GM06990 (cell line): ENCODE data around the gene LAMA2.

Experiments
- DNase-seq: peaks from one replicate; pipeline ENCODE4 v3.0.0-alpha.2; 2011; ENCODE audit not compliant: insufficient read length; ENCODE audit errors: extremely low read depth
- H3K27me3 ChIP-seq: replicated peaks from 2 replicates; pipeline ENCODE4 v1.6.0; 2011; ENCODE audit warnings: low read length; ENCODE audit not compliant: control insufficient read depth, insufficient read depth
- H3K36me3 ChIP-seq: 2 replicates; pipeline ENCODE4 v1.5.1; 2011; ENCODE audit warnings: low read length; ENCODE audit not compliant: control insufficient read depth, insufficient read depth
- H3K4me3 ChIP-seq: replicated peaks from 2 replicates; pipeline ENCODE4 v1.5.1; 2011; ENCODE audit warnings: low read depth, mild to moderate bottlenecking, control low read depth, low read length
- TF ChIP-seq, protein P1 (sequence below): IDR thresholded peaks from 2 replicates; pipeline ENCODE4 v1.5.1; 2011; ENCODE audit warnings: low read length, control low read depth, mild to moderate bottlenecking, inconsistent platforms; ENCODE audit not compliant: insufficient read depth, poor library complexity, severe bottlenecking

Gene LAMA2

DNA sequence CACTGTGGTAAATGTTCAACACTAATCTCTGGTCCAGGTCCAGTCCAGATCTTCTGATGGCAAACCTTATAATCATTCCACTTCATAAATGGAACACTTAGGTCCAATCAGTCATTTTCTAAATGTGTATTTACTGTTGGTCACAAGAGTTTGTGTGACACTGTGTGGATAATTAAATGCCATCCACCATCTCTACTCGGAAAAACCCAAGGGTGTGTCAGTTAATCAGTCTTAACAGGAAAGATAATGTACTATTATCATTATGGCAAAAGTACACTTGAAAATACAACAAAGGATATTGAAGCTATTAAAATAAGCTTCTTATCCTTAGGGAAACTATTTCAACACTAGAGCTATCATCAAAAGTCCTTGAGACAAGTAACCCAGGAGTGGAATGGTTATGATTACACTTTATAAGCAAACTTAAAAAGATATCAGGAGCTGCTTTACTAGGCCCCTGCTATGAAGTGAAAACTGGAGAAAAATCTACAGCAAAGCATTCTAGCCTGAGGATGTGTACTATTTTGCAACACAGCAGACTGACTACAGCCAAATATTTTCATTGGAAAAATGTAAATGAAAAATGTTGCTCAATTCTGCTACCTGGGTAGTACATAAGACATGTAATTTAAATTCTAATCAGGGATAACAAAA lies 227.9 kb downstream of the LAMA2 start:
- DNase-seq, result no peak
- Histone ChIP-seq H3K27me3 (no peaks in the 10 kb centered on the region), H3K4me3 (no peak overlapping the region), H3K36me3 (no peaks in the 10 kb centered on the region)
- TF ChIP-seq, protein P1, sequence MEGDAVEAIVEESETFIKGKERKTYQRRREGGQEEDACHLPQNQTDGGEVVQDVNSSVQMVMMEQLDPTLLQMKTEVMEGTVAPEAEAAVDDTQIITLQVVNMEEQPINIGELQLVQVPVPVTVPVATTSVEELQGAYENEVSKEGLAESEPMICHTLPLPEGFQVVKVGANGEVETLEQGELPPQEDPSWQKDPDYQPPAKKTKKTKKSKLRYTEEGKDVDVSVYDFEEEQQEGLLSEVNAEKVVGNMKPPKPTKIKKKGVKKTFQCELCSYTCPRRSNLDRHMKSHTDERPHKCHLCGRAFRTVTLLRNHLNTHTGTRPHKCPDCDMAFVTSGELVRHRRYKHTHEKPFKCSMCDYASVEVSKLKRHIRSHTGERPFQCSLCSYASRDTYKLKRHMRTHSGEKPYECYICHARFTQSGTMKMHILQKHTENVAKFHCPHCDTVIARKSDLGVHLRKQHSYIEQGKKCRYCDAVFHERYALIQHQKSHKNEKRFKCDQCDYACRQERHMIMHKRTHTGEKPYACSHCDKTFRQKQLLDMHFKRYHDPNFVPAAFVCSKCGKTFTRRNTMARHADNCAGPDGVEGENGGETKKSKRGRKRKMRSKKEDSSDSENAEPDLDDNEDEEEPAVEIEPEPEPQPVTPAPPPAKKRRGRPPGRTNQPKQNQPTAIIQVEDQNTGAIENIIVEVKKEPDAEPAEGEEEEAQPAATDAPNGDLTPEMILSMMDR, result no peak

DNA sequence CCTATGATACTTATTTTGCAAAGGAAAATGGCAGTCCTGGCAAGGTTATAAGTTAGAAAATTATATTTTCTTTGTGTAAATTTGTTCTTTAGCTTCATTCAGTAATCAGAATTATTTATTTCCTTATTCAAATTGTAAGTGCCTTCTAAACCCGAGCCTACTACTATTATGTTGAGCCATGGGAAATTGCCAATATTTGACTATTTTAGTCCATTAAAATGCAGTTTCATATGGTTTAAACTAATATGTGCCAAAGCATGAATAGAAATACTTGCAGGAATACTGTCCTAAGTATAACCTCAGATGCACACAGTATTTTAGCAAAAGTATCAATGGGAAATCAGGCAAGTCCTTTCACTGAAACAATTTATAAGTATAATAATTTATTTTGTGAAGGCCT lies 228.4 kb downstream of the LAMA2 start:
- TF ChIP-seq, protein P1, result no peak
- DNase-seq, result no peak
- no peaks in the 10 kb centered on the region for H3K27me3 ChIP-seq

DNA sequence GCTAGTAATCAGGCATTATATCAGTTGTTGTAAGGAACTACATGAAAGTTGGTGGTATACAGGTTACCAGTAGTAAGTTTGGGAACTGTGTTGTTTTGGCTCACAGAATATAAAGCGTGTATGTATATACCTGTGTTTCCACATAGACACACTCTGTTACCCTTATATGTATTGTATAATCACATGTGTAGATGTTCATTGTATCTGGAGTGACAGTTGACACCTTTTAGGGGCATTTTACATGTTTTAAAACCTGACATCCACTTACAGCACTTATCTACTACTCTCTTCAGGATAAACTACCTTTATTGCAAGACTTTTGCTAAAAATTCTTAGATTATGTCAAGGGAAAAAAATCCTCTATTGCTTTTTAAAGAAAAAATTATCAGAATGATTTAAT lies 228.9 kb downstream of the LAMA2 start:
- TF ChIP-seq, protein P1, result no peak
- DNase-seq, result no peak
- H3K4me3 ChIP-seq, result no peak overlapping the region
- H3K27me3 ChIP-seq, result no peaks in the 10 kb centered on the region
- no peaks in the 10 kb centered on the region for H3K36me3 ChIP-seq

More for the DNA sequence above, 228.4 kb downstream of the LAMA2 start:
- H3K36me3 ChIP-seq, result no peaks in the 10 kb centered on the region
- no peak overlapping the region for H3K4me3 ChIP-seq

DNA sequence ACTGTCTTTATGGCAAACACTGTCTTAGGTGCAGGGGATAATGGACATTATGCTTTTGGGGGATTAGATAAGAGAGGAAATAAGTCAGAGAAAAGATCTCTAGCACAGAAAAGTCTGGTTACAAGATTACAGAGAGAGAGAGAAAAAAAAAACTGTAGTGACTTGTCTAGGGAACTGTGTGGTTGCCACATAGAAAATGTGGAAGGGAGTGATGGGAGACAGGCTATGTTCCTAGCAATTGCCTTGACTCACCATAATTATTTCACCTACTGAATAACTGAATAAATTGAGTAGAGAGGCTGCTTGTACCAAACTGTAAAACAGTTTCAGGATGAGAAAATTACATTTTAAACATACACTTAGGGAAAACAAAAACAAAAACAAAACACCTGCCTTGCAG lies 229.7 kb downstream of the LAMA2 start:
- H3K27me3 ChIP-seq, result no peaks in the 10 kb centered on the region
- H3K36me3 ChIP-seq, result no peaks in the 10 kb centered on the region
- TF ChIP-seq, protein P1, result no peak
- H3K4me3 ChIP-seq, result no peak overlapping the region
- DNase-seq, result no peak

DNA sequence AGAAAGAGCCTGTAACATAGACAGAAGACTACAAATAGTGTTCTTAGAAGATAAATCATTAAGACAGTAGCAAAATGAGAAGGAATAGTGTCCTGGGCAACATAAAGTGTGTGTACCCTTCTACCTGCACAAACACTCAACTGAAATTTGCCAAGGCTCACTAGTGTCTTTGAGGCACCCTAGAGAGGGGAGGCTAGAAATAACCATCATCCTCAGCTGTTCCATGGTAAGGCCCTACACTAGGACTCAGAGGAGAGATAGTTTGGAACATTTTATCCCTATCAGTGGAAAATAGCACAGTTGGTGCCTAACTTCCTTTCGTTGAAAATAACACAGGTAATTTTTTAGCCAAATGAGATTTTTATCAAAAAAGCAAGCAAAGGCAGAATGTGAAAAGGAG lies 230.7 kb downstream of the LAMA2 start:
- no peak overlapping the region for H3K4me3 ChIP-seq
- no peaks in the 10 kb centered on the region for H3K36me3 ChIP-seq
- TF ChIP-seq, protein P1, result no peak
- H3K27me3 ChIP-seq, result no peaks in the 10 kb centered on the region
- no peak for DNase-seq
